Measurements from ENCODE around the gene STK11.

The STK11 gene

GRCh38 chr19:1229056-1229923, 23.7 kb downstream of the STK11 start:
- no peak overlapping the region for H3K27ac ChIP-seq
- DNase-seq (ENCODE audit: low spot score), result no peak
- TF ChIP-seq CTCF (IDR thresholded peaks at IDR 0.05), result no peak
- no peak overlapping the region for H3K4me3 ChIP-seq

- Histone ChIP-seq H3K4me3 (no peak overlapping the region), H3K27ac (no peak overlapping the region)
- no peak for DNase-seq (ENCODE audit: low spot score)
- TF ChIP-seq CTCF (IDR thresholded peaks at IDR 0.05), result no peak
Observed at GRCh38 chr19:1229924-1230782, 24.6 kb downstream of the STK11 start.

GRCh38 chr19:1230783-1231489, 25.4 kb downstream of the STK11 start:
- no peak for TF ChIP-seq CTCF (IDR thresholded peaks at IDR 0.05)
- no peak for DNase-seq (ENCODE audit: low spot score)
- H3K27ac ChIP-seq, result no peak overlapping the region

GRCh38 chr19:1231729-1232637, 26.4 kb downstream of the STK11 start:
- TF ChIP-seq CTCF (IDR thresholded peaks at IDR 0.05), result no peak
- H3K4me3 ChIP-seq, result no peak overlapping the region
- no peak for DNase-seq (ENCODE audit: low spot score)
- peak overlapping the region in 1 of 2 donors; percentile 65 for H3K27ac ChIP-seq

More at GRCh38 chr19:1230783-1231489, 25.4 kb downstream of the STK11 start:
- no peak overlapping the region for H3K4me3 ChIP-seq

GRCh38 chr19:1232652-1233072, 27.1 kb downstream of the STK11 start:
- no peak for TF ChIP-seq CTCF (IDR thresholded peaks at IDR 0.05)
- no peak for DNase-seq (ENCODE audit: low spot score)
- no peak overlapping the region for H3K4me3 ChIP-seq
- peak overlapping the region in 1 of 2 donors; percentile 65 for H3K27ac ChIP-seq

DNA sequence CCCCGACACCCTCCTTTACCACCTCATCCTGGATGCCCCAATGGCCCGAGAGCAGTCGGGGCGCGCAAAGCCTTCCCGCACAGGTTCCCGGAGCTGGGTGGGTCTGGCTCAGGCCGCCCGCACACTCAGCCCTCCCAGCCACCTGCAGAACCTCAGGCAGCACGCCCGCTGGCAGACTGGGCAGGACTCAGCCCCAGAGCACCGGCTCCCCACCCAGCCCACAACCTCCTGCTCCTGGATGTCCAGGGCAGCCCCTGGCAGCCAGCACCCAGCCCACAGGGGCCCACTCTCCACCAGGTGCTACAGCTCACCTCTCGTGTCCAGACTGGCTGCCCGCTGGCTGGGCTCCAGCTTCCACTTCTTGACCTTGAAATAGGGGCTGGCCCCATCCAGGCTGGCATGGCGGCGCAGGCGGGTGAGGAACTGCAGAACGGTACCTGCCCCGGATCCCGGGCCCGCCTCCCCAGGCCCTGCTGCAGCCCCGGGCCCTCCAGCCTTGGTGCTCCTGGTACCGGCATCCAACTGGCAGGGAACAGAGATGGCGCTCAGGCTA, 27.6 kb downstream of the STK11 start:
- no peak for DNase-seq (ENCODE audit: low spot score)
- Histone ChIP-seq H3K27ac (peak overlapping the region in 1 of 2 donors; percentile 65), H3K4me3 (no peak overlapping the region)
- TF ChIP-seq CTCF (IDR thresholded peaks at IDR 0.05), result no peak

Data from coronary artery (tissue), 2 donors.